ENCODE data around the gene RCC1.
"Not testable (repeated sequence)": the region's sequence is repeated elsewhere in the genome, so short reads cannot be mapped to it uniquely, and the experiment has no call there.

RCC1 gene

GRCh38 chr1:28510273-28510969 lies 4.6 kb downstream of the RCC1 start:
- DNase-seq: peak in 2 of 10 donors; percentile 17 to 46
- intact Hi-C loops (cut with DNase I): no loop called here

GRCh38 chr1:28510970-28511440 lies 5.2 kb downstream of the RCC1 start:
- DNase-seq: no peak
- intact Hi-C loops (cut with DNase I): no loop called here

- intact Hi-C loops (cut with DNase I): no loop called here
- DNase-seq: peak in 1 of 10 donors; percentile 32
These were observed 6.3 kb downstream of the RCC1 start for GRCh38 chr1:28512058-28512611.

- intact Hi-C loops (cut with DNase I): not testable (repeated sequence)
- peak in 2 of 10 donors; percentile 7 to 50 for DNase-seq
These were observed 8.6 kb downstream of the RCC1 start for GRCh38 chr1:28514445-28514933.

- DNase-seq: no peak
- intact Hi-C loops (cut with DNase I): loop anchor here (5.0 kb wide), 1 partner anchor 36 kb away; the partner anchor contains the start of gene TRNAU1AP
These were observed 10.7 kb downstream of the RCC1 start for GRCh38 chr1:28516518-28516956.

- intact Hi-C loops (cut with DNase I): loop anchor here (5.0 kb wide), 1 partner anchor 35 kb away; the partner anchor contains the start of gene TRNAU1AP
- DNase-seq: peak in 1 of 10 donors; percentile 45
These were observed 11.8 kb downstream of the RCC1 start for GRCh38 chr1:28517649-28517999.

GRCh38 chr1:28518000-28518744 lies 12.3 kb downstream of the RCC1 start:
- intact Hi-C loops (cut with DNase I): loop anchor here (1.0 to 5.0 kb wide), 2 partner anchors 34 to 85 kb away; partner anchors contain the start of gene TRNAU1AP
- peak; percentile 76 to 98 (median 86) for DNase-seq

- DNase-seq: peak in 2 of 10 donors; percentile 21 to 39
- intact Hi-C loops (cut with DNase I): loop anchor here (1.0 to 5.0 kb wide), 2 partner anchors 33 to 84 kb away; partner anchors contain the start of gene TRNAU1AP
These were observed 13.0 kb downstream of the RCC1 start for GRCh38 chr1:28518745-28519341.

- intact Hi-C loops (cut with DNase I): loop anchor here (5.0 kb wide), 1 partner anchor 32 kb away; the partner anchor contains the start of gene TRNAU1AP
- DNase-seq: peak in 1 of 10 donors; percentile 7
These were observed 14.3 kb downstream of the RCC1 start for GRCh38 chr1:28519946-28520725.

GRCh38 chr1:28520796-28521195 lies 15.0 kb downstream of the RCC1 start:
- DNase-seq: peak in 1 of 10 donors; percentile 62
- intact Hi-C loops (cut with DNase I): not testable (repeated sequence)

GRCh38 chr1:28521502-28522164 lies 15.8 kb downstream of the RCC1 start:
- DNase-seq: peak in 1 of 10 donors; percentile 24
- intact Hi-C loops (cut with DNase I): no loop called here

GRCh38 chr1:28522537-28522936 lies 16.7 kb downstream of the RCC1 start:
- peak in 1 of 10 donors; percentile 18 for DNase-seq
- intact Hi-C loops (cut with DNase I): not testable (repeated sequence)

GRCh38 chr1:28525002-28525642 lies 19.3 kb downstream of the RCC1 start:
- DNase-seq: peak in 2 of 10 donors; percentile 3 to 7
- intact Hi-C loops (cut with DNase I): not testable (repeated sequence)

- intact Hi-C loops (cut with DNase I): no loop called here
- DNase-seq: peak in 1 of 10 donors; percentile 25
These were observed 21.0 kb downstream of the RCC1 start for GRCh38 chr1:28526886-28527285.

GRCh38 chr1:28530456-28530855 lies 24.6 kb downstream of the RCC1 start:
- intact Hi-C loops (cut with DNase I): no loop called here
- DNase-seq: peak in 1 of 10 donors; percentile 46

GRCh38 chr1:28534671-28535070 lies 28.8 kb downstream of the RCC1 start:
- intact Hi-C loops (cut with DNase I): no loop called here
- peak in 1 of 10 donors; percentile 1 for DNase-seq

- no peak for DNase-seq
- intact Hi-C loops (cut with DNase I): no loop called here
These were observed 29.3 kb downstream of the RCC1 start for GRCh38 chr1:28535180-28535579.

GRCh38 chr1:28537457-28538199 lies 31.8 kb downstream of the RCC1 start:
- peak in 8 of 10 donors; percentile 8 to 89 (median 34) for DNase-seq
- intact Hi-C loops (cut with DNase I): no loop called here

All from posterior cingulate gyrus (tissue), 11 donors.